Ovary (tissue), 3 donors: Measurements from ENCODE around the gene OR6Y1.

Experiments
- CTCF ChIP-seq, 3 donors: fragments of 450-650 bp in 2 of 3; fragments of 200-600 bp in 1 of 3; IDR thresholded peaks; one replicate each; pipeline versions ENCODE4 v1.5.1 to v1.8.0; 2016 to 2022; ENCODE audit warnings: antibody characterized with exemption in 3 of 3, mild to moderate bottlenecking in 1 of 3
- EP300 ChIP-seq: sonication (generic); formaldehyde crosslinking; IDR thresholded peaks from one replicate; pipeline ENCODE4 v1.6.1; 2017; ENCODE audit warnings: antibody characterized with exemption
- POLR2A ChIP-seq: fragments of 450-650 bp; IDR thresholded peaks from one replicate; pipeline ENCODE4 v1.6.1; 2017; ENCODE audit warnings: antibody characterized with exemption, mild to moderate bottlenecking, moderate library complexity
- donor health status: DM: no; HTN: no; CAD: no.

- TF ChIP-seq POLR2A (no peak), CTCF (IDR thresholded peaks at IDR 0.05) (no peak), EP300 (no peak)
Observed at GRCh38 chr1:158586942-158587341, 32.7 kb upstream of the OR6Y1 start.
